Measurements from ENCODE around the gene PLXNA2.

GRCh38 chr1:208256556-208256955 lies 12.4 kb upstream of the PLXNA2 start:
- TF ChIP-seq EGR1 (IDR thresholded peaks at IDR 0.05; ENCODE audit: borderline replicate concordance, low read depth, low read length) = no peak
- no peak for TF ChIP-seq JUND (IDR thresholded peaks at IDR 0.05; ENCODE audit: low read length)
- TF ChIP-seq CTCF (IDR thresholded peaks at IDR 0.05; ENCODE audit: control extremely low read depth in 1 of 3, insufficient read depth in 1 of 3, low read depth in 1 of 3, low read length in 3 of 3) = no peak
- TF ChIP-seq RNF2 (IDR thresholded peaks at IDR 0.05; ENCODE audit: borderline replicate concordance, low read depth, low read length, missing control alignments, poor library complexity, severe bottlenecking) = no peak
- TF ChIP-seq POLR2A (IDR thresholded peaks at IDR 0.05; ENCODE audit: control extremely low read depth in 1 of 2, low read depth in 2 of 2, low read length in 2 of 2) = no peak
- TF ChIP-seq BRCA1 (IDR thresholded peaks at IDR 0.05; ENCODE audit: low read depth, low read length) = no peak
- TF ChIP-seq ATF3 (IDR thresholded peaks at IDR 0.05; ENCODE audit: insufficient read depth, low read depth, low read length) = no peak
- TF ChIP-seq ZNF274 (IDR thresholded peaks at IDR 0.05; ENCODE audit: borderline replicate concordance, extremely low read depth, low read length) = no peak
- TF ChIP-seq MAX (IDR thresholded peaks at IDR 0.05) = no peak
- TF ChIP-seq RAD21 (IDR thresholded peaks at IDR 0.05 in 1 of 2, conservative IDR thresholded peaks at IDR 0.05 in 1 of 2; ENCODE audit: low read depth in 2 of 2, low read length in 2 of 2) = no peak
- no peak for TF ChIP-seq TAF1 (IDR thresholded peaks at IDR 0.05; ENCODE audit: low read depth, low read length)
